OCI-LY3 (cell line): Measurements from ENCODE around the gene ZNF280B.

Source experiments
- H2AFZ ChIP-seq: fragments of 200-600, 300-600 bp; shearing (Covaris generic); 2 replicates; pipeline ENCODE4 v1.6.0; 2014; ENCODE audit warnings: antibody characterized with exemption, low read depth, low read length
- H3K27ac ChIP-seq: fragments of 200-600, 300-600 bp; sonication (generic); 2 replicates; pipeline ENCODE4 v1.5.1; 2014; ENCODE audit warnings: mild to moderate bottlenecking, low read length, moderate library complexity, mixed read lengths
- H3K27me3 ChIP-seq: fragments of 200-600, 300-600 bp; sonication (generic); 2 replicates; pipeline ENCODE4 v1.6.1; 2014; ENCODE audit warnings: low read depth, low read length, mixed read lengths
- H3K36me3 ChIP-seq: fragments of 200-600, 300-600 bp; sonication (generic); replicated peaks from 2 replicates; pipeline ENCODE3; 2014; ENCODE audit warnings: low read depth, low read length, mixed read lengths
- H3K4me1 ChIP-seq: fragments of 300-600, 200-600 bp; sonication (generic); 2 replicates; pipeline ENCODE4 v1.6.1; 2014; ENCODE audit warnings: low read length, mixed read lengths
- H3K4me2 ChIP-seq: fragments of 200-600, 300-600 bp; sonication (generic); 2 replicates; pipeline ENCODE4 v1.6.1; 2014; ENCODE audit warnings: low read length, mixed read lengths
- H3K4me3 ChIP-seq: fragments of 300-600, 200-600 bp; sonication (generic); 2 replicates; pipeline ENCODE4 v1.5.1; 2014; ENCODE audit warnings: antibody characterized with exemption, mild to moderate bottlenecking, low read length, moderate library complexity
- H3K79me2 ChIP-seq: fragments of 300-600, 200-600 bp; shearing (Covaris generic); 2 replicates; pipeline ENCODE4 v1.6.1; 2014; ENCODE audit warnings: mild to moderate bottlenecking, low read length, mixed read lengths
- H3K9ac ChIP-seq: fragments of 300-600, 200-600 bp; shearing (Covaris generic); 2 replicates; pipeline ENCODE4 v1.6.0; 2014; ENCODE audit warnings: mild to moderate bottlenecking, low read length, moderate library complexity
- H3K9me3 ChIP-seq: fragments of 200-600, 300-600 bp; shearing (Covaris generic); 2 replicates; pipeline ENCODE4 v1.6.1; 2014; ENCODE audit warnings: low read length, mixed read lengths; ENCODE audit not compliant: insufficient read depth
- H4K20me1 ChIP-seq: fragments of 200-600, 300-600 bp; sonication (generic); 2 replicates; pipeline ENCODE4 v1.6.1; 2016; ENCODE audit warnings: low read length, mixed read lengths; ENCODE audit not compliant: insufficient read depth
- CTCF ChIP-seq: fragments of 200-600, 300-600 bp; sonication (generic); IDR thresholded peaks from 2 replicates; pipeline ENCODE4 v1.5.1; 2014; ENCODE audit warnings: antibody characterized with exemption, low read length, low read depth
- EZH2phosphoT487 ChIP-seq: fragments of 200-600 bp; shearing (Covaris generic); IDR thresholded peaks from 2 replicates; pipeline ENCODE4 v1.6.1; 2018; ENCODE audit warnings: antibody characterized with exemption, mixed run types, low read depth

ZNF280B gene

GRCh38 chr22:22508274-22509176 is at the start of gene ZNF280B:
ZNF280B (minus strand) TSS chr22:22508742; CDS start chr22:22489398, 19,344 bp downstream.
- peaks cover 8% of the 10 kb centered on the region for H3K79me2 ChIP-seq
- no peaks in the 10 kb centered on the region for H3K9me3 ChIP-seq
- peak within 1 kb of the TSS; percentile 90 for H2AFZ ChIP-seq
- no peaks in the 10 kb centered on the region for H3K27me3 ChIP-seq
- H3K4me3 ChIP-seq, result peak within 1 kb of the TSS; percentile 95
- H3K9ac ChIP-seq, result peak within 1 kb of the TSS; percentile 85
- H4K20me1 ChIP-seq, result no peaks in the 10 kb centered on the region
- no peak within 1 kb of the TSS for H3K27ac ChIP-seq
- TF ChIP-seq CTCF (peak; percentile 53; the same call in 1 of the 2 replicates), EZH2phosphoT487 (no peak)
- peak within 1 kb of the TSS; percentile 95 for H3K4me2 ChIP-seq
- H3K4me1 ChIP-seq, result peaks cover 8% of the 10 kb centered on the region; the same call in 1 of the 2 replicates
- peaks cover 8% of the 10 kb centered on the region for H3K36me3 ChIP-seq

GRCh38 chr22:22556995-22557925 is 48.7 kb upstream of the ZNF280B start:
- no peaks in the 10 kb centered on the region for H3K27me3 ChIP-seq
- no peak overlapping the region for H3K4me3 ChIP-seq
- no peaks in the 10 kb centered on the region for H4K20me1 ChIP-seq
- no peaks in the 10 kb centered on the region for H3K9me3 ChIP-seq
- H3K27ac ChIP-seq, result no peak overlapping the region
- H3K9ac ChIP-seq, result no peak overlapping the region
- H2AFZ ChIP-seq, result no peak overlapping the region
- TF ChIP-seq CTCF (no peak), EZH2phosphoT487 (no peak)
- no peaks in the 10 kb centered on the region; the same call in 1 of the 2 replicates for H3K79me2 ChIP-seq
- no peaks in the 10 kb centered on the region for H3K36me3 ChIP-seq
- H3K4me1 ChIP-seq, result peaks cover 15% of the 10 kb centered on the region
- H3K4me2 ChIP-seq, result no peak overlapping the region

- TF ChIP-seq CTCF (no peak), EZH2phosphoT487 (no peak)
- no peak overlapping the region for H3K4me3 ChIP-seq
- H3K36me3 ChIP-seq, result no peaks in the 10 kb centered on the region
These were observed 48.0 kb upstream of the ZNF280B start for GRCh38 chr22:22556578-22556977.

More at GRCh38 chr22:22556578-22556977, 48.0 kb upstream of the ZNF280B start:
- Histone ChIP-seq H3K27ac (no peak overlapping the region), H3K27me3 (no peaks in the 10 kb centered on the region), H3K9me3 (no peaks in the 10 kb centered on the region), H4K20me1 (no peaks in the 10 kb centered on the region), H2AFZ (no peak overlapping the region), H3K4me2 (no peak overlapping the region), H3K9ac (no peak overlapping the region), H3K4me1 (peaks cover 15% of the 10 kb centered on the region), H3K79me2 (no peaks in the 10 kb centered on the region; the same call in 1 of the 2 replicates)
